HCT116 (cell line): Measurements from ENCODE around the gene SHC4. TPM values are rescaled to one million over a fixed set of nuclear protein-coding genes. Genes with fewer than 3 reads are reported as not detected.

Experiments used
- ATAC-seq: fragments of 200-7000 bp; cut with Tn5 transposase; 2 replicates; pipeline ENCODE4 v1.9.1; 2020; ENCODE audit warnings: mild to moderate bottlenecking, moderate library complexity
- BruUV-seq: library from RNA; stranded (reverse); fragments of 400-500 nt; replicated peaks from 2 replicates; lab custom pipeline; 2021; lab: Mats Ljungman, UMichigan
- CTCF ChIA-PET: fragments of 300-600 bp; sonication (Branson Sonifier 250); formaldehyde crosslinking; loops from one replicate; lab custom pipeline; 2021; ENCODE audit warnings: antibody characterized with exemption; lab: Charles Lee
- POLR2A ChIA-PET: fragments of 300-600, 350-600 bp; sonication (Branson Sonifier 250); formaldehyde crosslinking; loops from one replicate; lab custom pipeline; 2021; ENCODE audit warnings: antibody characterized with exemption; lab: Charles Lee
- RAD21 ChIA-PET, 2 experiments: fragments of 300-600 bp; sonication (Branson Sonifier 250); formaldehyde crosslinking; loops; one replicate each; lab custom pipeline; 2023; ENCODE audit warnings: low total read pairs in 2 of 2; ENCODE audit not compliant: uncharacterized antibody in 2 of 2, unreplicated experiment in 2 of 2, low non-redundant PET in 1 of 2; lab: Charles Lee
- DNase-seq: peaks from one replicate; pipeline ENCODE4 v3.0.0-alpha.2; 2010; ENCODE audit warnings: low read depth, low spot score
- H2AFZ ChIP-seq: fragments of 200-600 bp; shearing (Covaris generic), sonication (generic); 2 replicates; pipeline ENCODE4 v1.6.1; 2017; ENCODE audit warnings: low read depth, mixed run types, mixed read lengths, antibody characterized with exemption, low read length; ENCODE audit not compliant: poor library complexity, severe bottlenecking
- H3K27ac ChIP-seq: 2 replicates; pipeline ENCODE4 v1.5.1; 2012; ENCODE audit warnings: low read depth, low read length
- H3K27me3 ChIP-seq: fragments of 200-600 bp; sonication (generic); 2 replicates; pipeline ENCODE4 v1.6.1; 2016; ENCODE audit warnings: mixed run types, low read length, mixed read lengths; ENCODE audit not compliant: insufficient read depth
- H3K36me3 ChIP-seq, 2 experiments: fragments of 200-500 bp in 1 of 2; fragments of 200-600 bp in 1 of 2; sonication (Bioruptor generic) in 1 of 2; sonication (generic) in 1 of 2; 2 replicates each; pipeline versions ENCODE4 v1.5.1 to v1.6.1; 2014 to 2016; ENCODE audit warnings: low read length in 2 of 2, inconsistent platforms in 1 of 2, mixed read lengths in 1 of 2, mixed run types in 1 of 2; ENCODE audit not compliant: insufficient read depth in 2 of 2, control insufficient read depth in 1 of 2
- H3K4me1 ChIP-seq, 2 experiments: fragments of 200-600 bp in 1 of 2; sonication (generic) in 1 of 2; 2 replicates each; pipeline versions ENCODE4 v1.5.1 to v1.6.1; 2012 to 2017; ENCODE audit warnings: low read length in 2 of 2, inconsistent platforms in 1 of 2, mild to moderate bottlenecking in 1 of 2, mixed read lengths in 1 of 2, mixed run types in 1 of 2, moderate library complexity in 1 of 2; ENCODE audit not compliant: insufficient read depth in 2 of 2, control insufficient read depth in 1 of 2
- H3K4me2 ChIP-seq: fragments of 200-600 bp; sonication (generic); 2 replicates; pipeline ENCODE4 v1.6.1; 2017; ENCODE audit warnings: mixed run types, low read length, mixed read lengths
- H3K4me3 ChIP-seq, 2 experiments: fragments of 200-600 bp in 1 of 2; sonication (generic) in 1 of 2; replicated peaks in 1 of 2; 2 replicates each; pipeline ENCODE4 v1.5.1; 2011 to 2016; ENCODE audit warnings: low read length in 2 of 2, control low read depth in 1 of 2, low read depth in 1 of 2, mild to moderate bottlenecking in 1 of 2, mixed read lengths in 1 of 2, mixed run types in 1 of 2
- H3K79me2 ChIP-seq: fragments of 200-600 bp; sonication (generic); 2 replicates; pipeline ENCODE4 v1.6.1; 2017; ENCODE audit warnings: mild to moderate bottlenecking, mixed run types, low read length, moderate library complexity, mixed read lengths; ENCODE audit not compliant: insufficient read depth
- H3K9ac ChIP-seq: fragments of 200-600 bp; sonication (generic); 2 replicates; pipeline ENCODE4 v1.6.1; 2016; ENCODE audit warnings: low read length, mixed read lengths
- H3K9me2 ChIP-seq: fragments of 200-600 bp; sonication (generic), shearing (Covaris generic); 2 replicates; pipeline ENCODE4 v1.6.1; 2017; ENCODE audit warnings: mixed run types, mild to moderate bottlenecking, moderate library complexity; ENCODE audit not compliant: insufficient read depth
- H3K9me3 ChIP-seq, 2 experiments: fragments of 200-500 bp in 1 of 2; fragments of 200-600 bp in 1 of 2; sonication (Bioruptor generic) in 1 of 2; sonication (generic) in 1 of 2; 2 replicates each; pipeline ENCODE4 v1.6.1; 2014 to 2017; ENCODE audit warnings: low read length in 2 of 2, mixed read lengths in 2 of 2, inconsistent platforms in 1 of 2, low read depth in 1 of 2, mild to moderate bottlenecking in 1 of 2, mixed run types in 1 of 2, moderate library complexity in 1 of 2; ENCODE audit not compliant: control insufficient read depth in 1 of 2, insufficient read depth in 1 of 2
- H4K20me1 ChIP-seq: fragments of 200-600 bp; sonication (generic), shearing (Covaris generic); 2 replicates; pipeline ENCODE4 v1.6.1; 2017; ENCODE audit warnings: mixed run types, mild to moderate bottlenecking, moderate library complexity; ENCODE audit not compliant: insufficient read depth
- ATF3 ChIP-seq: IDR thresholded peaks from 2 replicates; pipeline ENCODE4 v1.6.1; 2012
- CTCF ChIP-seq, 3 experiments: fragments of 200-600 bp in 1 of 3; sonication (generic) in 1 of 3; IDR thresholded peaks in 2 of 3; conservative IDR thresholded peaks in 1 of 3; 2 replicates each; pipeline ENCODE4 v1.5.1; 2012 to 2017; ENCODE audit warnings: low read depth in 2 of 3, low read length in 2 of 3, antibody characterized with exemption in 1 of 3, borderline replicate concordance in 1 of 3, control low read depth in 1 of 3, mild to moderate bottlenecking in 1 of 3, mixed read lengths in 1 of 3, mixed run types in 1 of 3, moderate library complexity in 1 of 3; ENCODE audit not compliant: insufficient read depth in 1 of 3
- EZH2phosphoT487 ChIP-seq: fragments of 200-600 bp; IDR thresholded peaks from 2 replicates; pipeline ENCODE4 v1.6.1; 2018; ENCODE audit warnings: antibody characterized with exemption, borderline replicate concordance
- FOSL1 ChIP-seq: IDR thresholded peaks from 2 replicates; pipeline ENCODE4 v1.6.1; 2012; ENCODE audit warnings: low read depth
- JUND ChIP-seq: IDR thresholded peaks from 2 replicates; pipeline ENCODE4 v1.6.1; 2012
- MAX ChIP-seq: IDR thresholded peaks from 2 replicates; pipeline ENCODE4 v1.6.1; 2012
- POLR2A ChIP-seq: IDR thresholded peaks from 2 replicates; pipeline ENCODE4 v1.7.0; 2011; ENCODE audit warnings: borderline replicate concordance; ENCODE audit not compliant: insufficient read depth, insufficient read length; ENCODE audit errors: extremely low read depth
- POLR2AphosphoS5 ChIP-seq: IDR thresholded peaks from 2 replicates; pipeline ENCODE4 v1.6.1; 2011; ENCODE audit warnings: mild to moderate bottlenecking, low read depth, low read length, moderate library complexity
- REST ChIP-seq: IDR thresholded peaks from 2 replicates; pipeline ENCODE4 v1.6.1; 2012; ENCODE audit warnings: low read depth
- SP1 ChIP-seq: IDR thresholded peaks from 2 replicates; pipeline ENCODE4 v1.6.1; 2012; ENCODE audit warnings: low read depth
- SRF ChIP-seq: IDR thresholded peaks from 2 replicates; pipeline ENCODE4 v1.6.1; 2012; ENCODE audit warnings: low read depth
- YY1 ChIP-seq: IDR thresholded peaks from 2 replicates; pipeline ENCODE4 v1.6.1; 2011; ENCODE audit warnings: low read length, low read depth, moderate library complexity, mild to moderate bottlenecking; ENCODE audit not compliant: insufficient replicate concordance; ENCODE audit errors: extremely low read depth
- ZBTB33 ChIP-seq: IDR thresholded peaks from 2 replicates; pipeline ENCODE4 v1.6.1; 2011; ENCODE audit warnings: mild to moderate bottlenecking, low read length, moderate library complexity; ENCODE audit not compliant: insufficient replicate concordance; ENCODE audit errors: extremely low read depth
- ZFX ChIP-seq: fragments of 450-650 bp; IDR thresholded peaks from 2 replicates; pipeline ENCODE4 v1.6.1; 2017
- intact Hi-C: fragments of 100-400 bp; cut with micrococcal nuclease; formaldehyde crosslinking; loops from 2 replicates; pipeline ENCODE4 v1.10.0; 2022
- total RNA-seq: library from RNA; stranded (reverse); gene quantifications from one replicate; pipeline ENCODE4 v1.2.1, GENCODE V29; 2021; ENCODE audit not compliant: unreplicated experiment

The SHC4 gene
- total RNA-seq, 1 experiment from 2014 or later, result 0.44 TPM

GRCh38 chr15:48871542-48871941, 92.2 kb downstream of the SHC4 start:
- Histone ChIP-seq H3K27me3 (no peaks in the 10 kb centered on the region), H3K79me2 (no peaks in the 10 kb centered on the region), H3K4me1 (peaks cover 0 to 6% of the 10 kb centered on the region in 2 experiments; a peak in 3 of 4 replicates), H3K27ac (no peak overlapping the region), H3K9me2 (no peaks in the 10 kb centered on the region), H2AFZ (no peak overlapping the region), H3K4me3 (no peak overlapping the region), H3K9ac (no peak overlapping the region), H3K36me3 (no peaks in the 10 kb centered on the region), H3K4me2 (no peak overlapping the region), H4K20me1 (no peaks in the 10 kb centered on the region), H3K9me3 (no peaks in the 10 kb centered on the region)
- no TSS peak for BruUV-seq
- CTCF ChIA-PET, result interaction anchor here (0.8 kb wide), 1 partner anchor 10 kb away, joined by 3 read pairs; no protein-coding TSS in a partner anchor
- intact Hi-C loops, result no loop called here
- RAD21 ChIA-PET, result no interaction called here
- TF ChIP-seq ZBTB33, result no peak
- TF ChIP-seq SP1, result no peak
- no peak for TF ChIP-seq CTCF (IDR thresholded peaks at IDR 0.05 in 2 of 3, conservative IDR thresholded peaks at IDR 0.05 in 1 of 3; ENCODE audit: borderline replicate concordance in 1 of 3, insufficient read depth in 1 of 3, low read depth in 2 of 3, low read length in 2 of 3)
- no peak for TF ChIP-seq REST
- no peak for TF ChIP-seq EZH2phosphoT487
- TF ChIP-seq ATF3, result no peak
- no peak for TF ChIP-seq POLR2AphosphoS5
- TF ChIP-seq SRF, result no peak
- no peak for TF ChIP-seq POLR2A
- TF ChIP-seq MAX, result no peak
- TF ChIP-seq YY1, result no peak
- no peak for TF ChIP-seq ZFX
- TF ChIP-seq JUND, result no peak
- no peak for TF ChIP-seq FOSL1
- no peak for DNase-seq
- POLR2A ChIA-PET, result no interaction called here
- ATAC-seq, result no peak
